GM23248 (cell line): Measurements from ENCODE around the gene CSH1. TPM values are rescaled to one million over a fixed set of nuclear protein-coding genes. Genes with fewer than 3 reads are reported as not detected.
A peak's percentile ranks its signal among the peaks of the same experiment; 100 is the strongest.

Experiments used
- DNase-seq: peaks from one replicate; pipeline ENCODE4 v3.0.0-alpha.2; 2015
- H2AFZ ChIP-seq: fragments of 200-600 bp; sonication (generic); 2 replicates; pipeline ENCODE4 v1.6.1; 2016; ENCODE audit warnings: antibody characterized with exemption
- H3F3A ChIP-seq: fragments of 200-600 bp; sonication (generic); 2 replicates; pipeline ENCODE4 v1.6.1; 2016; ENCODE audit warnings: mild to moderate bottlenecking, antibody characterized with exemption, mixed run types; ENCODE audit not compliant: insufficient read depth
- H3K27ac ChIP-seq: fragments of 200-600 bp; sonication (generic); 2 replicates; pipeline ENCODE4 v1.5.1; 2016; ENCODE audit warnings: mild to moderate bottlenecking
- H3K27me3 ChIP-seq: fragments of 200-600 bp; sonication (generic); replicated peaks from 2 replicates; pipeline ENCODE4 v1.6.1; 2016; ENCODE audit warnings: mild to moderate bottlenecking; ENCODE audit not compliant: insufficient read depth
- H3K36me3 ChIP-seq: fragments of 200-600 bp; sonication (generic); 2 replicates; pipeline ENCODE4 v1.6.1; 2016; ENCODE audit warnings: low read depth, mild to moderate bottlenecking
- H3K4me1 ChIP-seq: fragments of 200-600 bp; sonication (generic); 2 replicates; pipeline ENCODE4 v1.6.1; 2016; ENCODE audit warnings: mild to moderate bottlenecking; ENCODE audit not compliant: insufficient read depth
- H3K4me2 ChIP-seq: fragments of 200-600 bp; sonication (generic); one replicate; pipeline ENCODE4 v1.6.1; 2016; ENCODE audit warnings: mild to moderate bottlenecking; ENCODE audit not compliant: unreplicated experiment
- H3K4me3 ChIP-seq: fragments of 200-600 bp; sonication (generic); 2 replicates; pipeline ENCODE4 v1.5.1; 2016; ENCODE audit warnings: mild to moderate bottlenecking
- H3K79me2 ChIP-seq: fragments of 200-600 bp; sonication (generic); 2 replicates; pipeline ENCODE4 v1.6.1; 2016; ENCODE audit warnings: mild to moderate bottlenecking; ENCODE audit not compliant: insufficient read depth
- H3K9ac ChIP-seq: fragments of 200-600 bp; sonication (generic); 2 replicates; pipeline ENCODE4 v1.6.1; 2016; ENCODE audit warnings: mild to moderate bottlenecking
- H3K9me2 ChIP-seq: fragments of 200-600 bp; sonication (generic); 2 replicates; pipeline ENCODE4 v1.6.1; 2016; ENCODE audit warnings: mixed run types, mild to moderate bottlenecking, moderate library complexity; ENCODE audit not compliant: insufficient read depth
- H3K9me3 ChIP-seq: fragments of 200-600 bp; sonication (generic); one replicate; pipeline ENCODE4 v1.6.1; 2017; ENCODE audit warnings: low read depth
- H4K20me1 ChIP-seq: fragments of 200-600 bp; sonication (generic); 2 replicates; pipeline ENCODE4 v1.6.0; 2016; ENCODE audit not compliant: insufficient read depth
- EZH2 ChIP-seq: fragments of 200-600 bp; sonication (generic); IDR thresholded peaks from 2 replicates; pipeline ENCODE4 v1.6.1; 2018; ENCODE audit warnings: antibody characterized with exemption, mild to moderate bottlenecking; ENCODE audit not compliant: insufficient read depth, poor library complexity, severe bottlenecking
- EZH2phosphoT487 ChIP-seq: fragments of 200-600 bp; sonication (generic); IDR thresholded peaks from 2 replicates; pipeline ENCODE4 v1.6.1; 2018; ENCODE audit warnings: antibody characterized with exemption, moderate library complexity, mild to moderate bottlenecking, low read depth; ENCODE audit not compliant: insufficient read depth
- WGBS, 2 experiments: methylation state at CpG; one replicate each; pipeline ENCODE4 v1.1.6; 2015 to 2017; ENCODE audit warnings: low lambda C conversion rate in 2 of 2, low coverage in 1 of 2; ENCODE audit errors: missing lambda C conversion rate in 2 of 2; 5-methylcytosine and 5-hydroxymethylcytosine counted together
- in situ Hi-C: fragments of 300-500 bp; cut with MboI; formaldehyde crosslinking; loops from 2 replicates; pipeline ENCODE4 v1.15.0; 2020
- polyA plus RNA-seq: library from polyadenylated mRNA; unstranded; fragments of >200 nt; fragmentation: Nextera tagmentation; extraction: Ambion mirVana; gene quantifications from 2 replicates; pipeline ENCODE4 v1.2.1, GENCODE V29; 2016
- small RNA-seq: library from RNA; depleted of rRNA; stranded (forward); fragments of <200 nt; gene quantifications from one replicate; pipeline ENCODE3, GENCODE V24; 2014; ENCODE audit warnings: low read depth, low replicate concordance
- total RNA-seq: library from RNA; depleted of rRNA; stranded (reverse); fragments of >200 nt; shearing (Covaris generic); gene quantifications from 2 replicates; pipeline ENCODE4 v1.2.3, GENCODE V29; 2014; rRNA removed

CSH1 gene
- total and polyA plus RNA-seq, 2 experiments from 2014 or later: not detected

DNA sequence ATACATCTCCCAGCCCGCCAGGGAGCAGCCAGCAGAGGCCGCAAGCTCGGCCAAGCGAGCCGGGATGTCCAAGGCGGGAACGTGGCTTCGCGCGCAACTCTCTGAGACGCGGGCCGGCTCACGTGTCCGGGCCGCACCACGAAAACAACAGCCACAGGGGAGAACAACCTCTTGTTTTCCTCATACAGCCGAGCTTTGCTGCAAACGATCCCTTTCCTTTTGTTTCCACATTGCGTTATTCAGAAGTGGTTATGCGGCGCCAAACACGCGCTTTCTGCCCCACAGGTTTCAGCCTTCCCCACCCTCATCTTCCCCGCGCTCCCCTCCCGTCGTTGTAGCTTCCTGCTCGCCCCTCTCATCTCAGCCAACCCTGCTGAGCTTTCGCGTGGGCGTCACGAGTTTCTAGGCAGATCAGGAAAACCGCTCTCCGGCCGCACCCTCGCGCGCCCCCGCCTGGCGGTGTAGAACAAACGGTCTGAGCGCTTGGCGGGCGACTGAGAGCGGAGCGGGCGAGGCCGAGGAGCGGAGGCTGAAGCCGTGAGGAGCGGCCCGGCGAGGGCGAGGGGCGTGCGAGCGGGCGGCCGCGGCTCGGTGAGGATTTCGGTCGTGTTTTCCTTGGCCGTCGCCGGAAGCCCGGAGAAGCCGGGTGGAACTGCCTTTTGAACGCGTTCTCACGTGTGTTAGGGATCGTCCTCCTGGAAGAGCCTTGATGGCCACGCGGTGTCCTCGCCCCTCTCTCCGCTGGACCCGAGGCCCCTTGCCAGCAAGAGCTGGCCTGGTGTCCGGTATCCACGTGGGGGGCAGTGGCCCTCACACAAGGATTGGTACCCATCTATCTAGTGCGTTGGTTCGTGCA, 47.3 kb downstream of the CSH1 start:
- H3K4me3 ChIP-seq: peak overlapping the region; percentile 64
- peak overlapping the region; percentile 74 for H3K9ac ChIP-seq
- no peak overlapping the region for H3K27ac ChIP-seq
- no peaks in the 10 kb centered on the region for H3K9me3 ChIP-seq
- H2AFZ ChIP-seq: peak overlapping the region; percentile 92
- H3K27me3 ChIP-seq: no peaks in the 10 kb centered on the region; the same call in 1 of the 2 replicates
- in situ Hi-C loops: no loop called here
- H3K4me1 ChIP-seq: peaks cover 6% of the 10 kb centered on the region; the same call in 1 of the 2 replicates
- no peaks in the 10 kb centered on the region for H3K9me2 ChIP-seq
- H4K20me1 ChIP-seq: no peaks in the 10 kb centered on the region
- H3F3A ChIP-seq: 0 out of 2 replicates have a peak, but pooled peaks cover 3% of the 10 kb centered on the region
- no peak for TF ChIP-seq EZH2phosphoT487
- no peak for TF ChIP-seq EZH2
- no peaks in the 10 kb centered on the region for H3K79me2 ChIP-seq
- no peaks in the 10 kb centered on the region for H3K36me3 ChIP-seq
- WGBS, 2 experiments: 10% methylated on average over 81 to 82 of the region's 82 CpGs
- peak overlapping the region; percentile 56 for H3K4me2 ChIP-seq
- DNase-seq: peak; percentile 97

DNA sequence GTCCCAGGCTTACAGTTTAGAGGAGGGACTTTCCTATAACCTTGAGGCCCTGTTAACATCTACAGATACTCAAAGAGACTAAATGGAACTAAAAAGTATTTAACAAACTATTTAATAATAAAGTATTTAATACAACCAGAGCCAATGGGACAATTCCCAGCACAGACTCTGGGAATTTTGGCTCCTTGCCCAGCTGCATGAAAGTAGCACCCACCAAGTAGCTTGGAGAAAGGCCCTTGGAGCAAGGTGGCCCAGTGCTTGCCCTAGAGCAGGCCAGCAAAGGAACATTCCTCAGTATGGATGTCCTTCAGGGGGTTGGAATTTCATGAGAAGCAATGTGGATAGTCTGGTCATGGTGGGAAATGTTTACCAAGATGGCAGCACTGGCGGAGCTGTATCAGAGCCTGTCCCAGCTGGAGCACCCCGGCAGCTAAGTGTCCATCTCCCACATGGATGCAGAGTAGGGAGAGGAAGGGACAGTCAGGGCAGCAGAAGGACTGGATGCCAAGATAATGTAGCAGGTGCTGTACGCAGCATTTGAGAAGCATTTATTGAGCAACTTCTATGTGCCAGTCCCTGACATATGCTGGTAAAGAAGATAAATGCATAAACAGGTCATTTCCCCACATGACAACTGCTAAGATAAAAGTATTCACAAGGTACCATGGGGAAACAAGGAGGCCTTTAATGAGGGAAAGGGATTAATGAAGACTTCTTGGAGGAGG, 48.7 kb downstream of the CSH1 start:
- Histone ChIP-seq H3K27me3 (no peaks in the 10 kb centered on the region), H3K36me3 (no peaks in the 10 kb centered on the region), H3K4me2 (no peak overlapping the region), H3K79me2 (no peaks in the 10 kb centered on the region), H3K4me1 (peaks cover 11% of the 10 kb centered on the region), H2AFZ (no peak overlapping the region), H3K9ac (no peak overlapping the region), H4K20me1 (no peaks in the 10 kb centered on the region), H3K9me2 (no peaks in the 10 kb centered on the region), H3K9me3 (no peaks in the 10 kb centered on the region), H3K4me3 (no peak overlapping the region), H3F3A (peaks cover 11% of the 10 kb centered on the region; the same call in 1 of the 2 replicates), H3K27ac (no peak overlapping the region)
- 75 to 83% methylated on average over 3 of the region's 3 CpGs for WGBS, 2 experiments
- no peak for TF ChIP-seq EZH2
- TF ChIP-seq EZH2phosphoT487: no peak
- in situ Hi-C loops: no loop called here
- no peak for DNase-seq

GRCh38 chr17:63845509-63845908, 50.9 kb downstream of the CSH1 start:
- DNase-seq: no peak
- H3K4me2 ChIP-seq: no peak overlapping the region
- H3K27ac ChIP-seq: no peak overlapping the region
- no peaks in the 10 kb centered on the region for H4K20me1 ChIP-seq
- H3K79me2 ChIP-seq: peaks cover 17% of the 10 kb centered on the region
- H3K9me3 ChIP-seq: no peaks in the 10 kb centered on the region
- no peak overlapping the region for H3K9ac ChIP-seq
- no peak overlapping the region for H3K4me3 ChIP-seq
- H3K4me1 ChIP-seq: peaks cover 19% of the 10 kb centered on the region
- H2AFZ ChIP-seq: no peak overlapping the region
- in situ Hi-C loops: no loop called here
- 55 to 59% methylated on average over 1 of the region's 1 CpG for WGBS, 2 experiments
- H3K9me2 ChIP-seq: no peaks in the 10 kb centered on the region
- no peak for TF ChIP-seq EZH2phosphoT487
- TF ChIP-seq EZH2: no peak
- no peaks in the 10 kb centered on the region for H3K27me3 ChIP-seq
- peaks cover 19% of the 10 kb centered on the region; the same call in 1 of the 2 replicates for H3F3A ChIP-seq
- H3K36me3 ChIP-seq: no peaks in the 10 kb centered on the region

Small RNA genes lying within 50 kb of the gene (small RNA-seq; reads per million reads assigned to genes)
- not detected for gene AC040958.1
- not detected for gene AC127029.1
- not detected for gene GH1

Other genes starting within 250 kb of the CSH1 start
- 9.1 and 14.0 TPM in 2 replicates for gene LIMD2, start 196.4 kb downstream of the CSH1 start, total RNA-seq
- gene LIMD2, start 196.4 kb downstream of the CSH1 start, polyA plus RNA-seq: 13.6 and 15.8 TPM in 2 replicates
- 13.9 and 15.7 TPM in 2 replicates for gene STRADA, start 154.8 kb downstream of the CSH1 start, total RNA-seq
- gene STRADA, start 154.8 kb downstream of the CSH1 start, polyA plus RNA-seq: 21.6 and 22.3 TPM in 2 replicates
- 72.2 and 74.2 TPM in 2 replicates for gene CCDC47, start 123.0 kb downstream of the CSH1 start, total RNA-seq
- 60.5 and 61.6 TPM in 2 replicates for gene CCDC47, start 123.0 kb downstream of the CSH1 start, polyA plus RNA-seq
- gene DDX42, start 122.4 kb downstream of the CSH1 start, total RNA-seq: 49.6 and 52.6 TPM in 2 replicates
- 33.9 and 37.2 TPM in 2 replicates for gene DDX42, start 122.4 kb downstream of the CSH1 start, polyA plus RNA-seq
- gene PSMC5, start 69.1 kb downstream of the CSH1 start, total RNA-seq: 36.2 and 60.5 TPM in 2 replicates
- gene PSMC5, start 69.1 kb downstream of the CSH1 start, polyA plus RNA-seq: 178 and 180 TPM in 2 replicates
- 38.1 and 47.3 TPM in 2 replicates for gene FTSJ3, start 68.9 kb downstream of the CSH1 start, total RNA-seq
- gene FTSJ3, start 68.9 kb downstream of the CSH1 start, polyA plus RNA-seq: 27.6 and 29.2 TPM in 2 replicates
- 85.1 and 88.5 TPM in 2 replicates for gene SMARCD2, start 53.9 kb downstream of the CSH1 start, total RNA-seq
- 28.9 and 29.3 TPM in 2 replicates for gene SMARCD2, start 53.9 kb downstream of the CSH1 start, polyA plus RNA-seq
- not detected in 2 replicates for gene CSH2, start 22.9 kb downstream of the CSH1 start, total RNA-seq
- not detected in 2 replicates for gene CSH2, start 22.9 kb downstream of the CSH1 start, polyA plus RNA-seq
- not detected in 2 replicates for gene GH2, start 14.6 kb downstream of the CSH1 start, total RNA-seq
- not detected in 2 replicates for gene GH2, start 14.6 kb downstream of the CSH1 start, polyA plus RNA-seq
- gene CSHL1, start 14.7 kb upstream of the CSH1 start, total RNA-seq: not detected in 2 replicates
- not detected in 2 replicates for gene CSHL1, start 14.7 kb upstream of the CSH1 start, polyA plus RNA-seq
- gene GH1, start 22.3 kb upstream of the CSH1 start, total RNA-seq: not detected in 2 replicates
- not detected in 2 replicates for gene GH1, start 22.3 kb upstream of the CSH1 start, polyA plus RNA-seq
- gene CD79B, start 35.8 kb upstream of the CSH1 start, total RNA-seq: not detected in 2 replicates
- gene CD79B, start 35.8 kb upstream of the CSH1 start, polyA plus RNA-seq: not detected in 2 replicates
- gene SCN4A, start 76.3 kb upstream of the CSH1 start, total RNA-seq: not detected in 2 replicates
- not detected in 2 replicates for gene SCN4A, start 76.3 kb upstream of the CSH1 start, polyA plus RNA-seq
- not detected in 2 replicates for gene PRR29, start 101.8 kb upstream of the CSH1 start, total RNA-seq
- 0.47 TPM in 1 of 2 replicates, not detected in the other for gene PRR29, start 101.8 kb upstream of the CSH1 start, polyA plus RNA-seq
- gene ICAM2, start 124.1 kb upstream of the CSH1 start, total RNA-seq: 0.97 and 3.4 TPM in 2 replicates
- gene ICAM2, start 124.1 kb upstream of the CSH1 start, polyA plus RNA-seq: 0.94 and 1.3 TPM in 2 replicates
- 5.7 and 5.8 TPM in 2 replicates for gene ERN1, start 233.6 kb upstream of the CSH1 start, total RNA-seq
- 9.9 and 13.7 TPM in 2 replicates for gene ERN1, start 233.6 kb upstream of the CSH1 start, polyA plus RNA-seq